K562 (cell line): ENCODE results near the gene HADH. TPM values are rescaled to one million over a fixed set of nuclear protein-coding genes. Genes with fewer than 3 reads are reported as not detected.

ENCODE experiments used
- ATAC-seq: fragments of 200-7000 bp; cut with Tn5 transposase; 3 replicates; pipeline ENCODE4 v1.9.1; 2020; ENCODE audit warnings: moderate library complexity
- BruUV-seq: library from RNA; stranded (reverse); fragments of 400-500 nt; replicated peaks from 2 replicates; lab custom pipeline; 2021; lab: Mats Ljungman, UMichigan
- CTCF ChIA-PET: fragments of 300-600 bp; formaldehyde crosslinking; extraction: SDS; loops from one replicate; lab custom pipeline; 2021; ENCODE audit warnings: low intra/inter-chr PET ratio; lab: Yijun Ruan, JAX
- POLR2A ChIA-PET: fragments of 300-600, 350-650 bp; sonication (Branson Sonifier 250); formaldehyde crosslinking; extraction: SDS; loops from one replicate; lab custom pipeline; 2021; ENCODE audit warnings: antibody characterized with exemption, inconsistent platforms; lab: Yijun Ruan, JAX
- DNase-seq, 4 experiments: peaks; one replicate each; pipeline versions ENCODE4 v3.0.0 to v3.0.0-alpha.2; 2011 to 2018; ENCODE audit warnings: low spot score in 3 of 4, mixed read lengths in 3 of 4; ENCODE audit errors: extremely low read depth in 1 of 4
- FAIRE-seq: peaks from 2 replicates; lab custom pipeline; 2011; peaks lifted over from hg19 to GRCh38; lab: Jason Lieb, UNC
- H2AFZ ChIP-seq: 2 replicates; pipeline ENCODE4 v1.6.0; 2011; ENCODE audit warnings: low read depth, low read length, control low read depth, inconsistent platforms
- H3K27ac ChIP-seq: fragments of 200-600 bp; 3 replicates; pipeline ENCODE4 v1.8.0; 2011; ENCODE audit warnings: low read depth, mild to moderate bottlenecking, control low read depth, inconsistent platforms, low read length, moderate library complexity, mixed read lengths; ENCODE audit errors: extremely low read depth
- H3K27me3 ChIP-seq, 2 experiments: fragments of 300-600 bp in 1 of 2; 2 replicates in 1 of 2; 3 replicates in 1 of 2; pipeline versions ENCODE4 v1.6.0 to v1.8.0; 2011; ENCODE audit warnings: inconsistent platforms in 2 of 2, low read length in 2 of 2, mild to moderate bottlenecking in 1 of 2, mixed read lengths in 1 of 2, moderate library complexity in 1 of 2; ENCODE audit not compliant: control insufficient read depth in 2 of 2, insufficient read depth in 2 of 2
- H3K36me3 ChIP-seq: fragments of 300-600 bp; 3 replicates; pipeline ENCODE4 v1.8.0; 2011; ENCODE audit warnings: mild to moderate bottlenecking, low read length, inconsistent platforms; ENCODE audit not compliant: control insufficient read depth, insufficient read depth
- H3K4me1 ChIP-seq, 2 experiments: fragments of 200-600 bp in 1 of 2; replicated peaks in 1 of 2; 2 replicates in 1 of 2; 3 replicates in 1 of 2; pipeline versions ENCODE4 v1.5.1 to v1.8.0; 2011; ENCODE audit warnings: inconsistent platforms in 2 of 2, low read length in 2 of 2, mild to moderate bottlenecking in 1 of 2, mixed read lengths in 1 of 2, moderate library complexity in 1 of 2; ENCODE audit not compliant: control insufficient read depth in 2 of 2, insufficient read depth in 2 of 2
- H3K4me2 ChIP-seq: 2 replicates; pipeline ENCODE4 v1.6.1; 2011; ENCODE audit warnings: low read length, control low read depth, inconsistent platforms, mixed read lengths; ENCODE audit not compliant: insufficient read depth
- H3K4me3 ChIP-seq: fragments of 200-600 bp; sonication (generic), shearing (Covaris generic); 2 replicates; pipeline ENCODE4 v1.5.1; 2016; ENCODE audit warnings: control low read depth, inconsistent platforms
- H3K79me2 ChIP-seq: fragments of 200-600 bp; 3 replicates; pipeline ENCODE4 v1.8.0; 2011; ENCODE audit warnings: low read length, inconsistent platforms; ENCODE audit not compliant: control insufficient read depth, insufficient read depth
- H3K9ac ChIP-seq, 2 experiments: 2 replicates each; pipeline versions ENCODE4 v1.6.0 to v1.6.1; 2011; ENCODE audit warnings: low read depth in 2 of 2, low read length in 2 of 2, control low read depth in 1 of 2, inconsistent platforms in 1 of 2, mild to moderate bottlenecking in 1 of 2, mixed read lengths in 1 of 2; ENCODE audit not compliant: insufficient read depth in 1 of 2
- H3K9me1 ChIP-seq: one replicate; pipeline ENCODE4 v1.6.0; 2011; ENCODE audit warnings: inconsistent platforms, mild to moderate bottlenecking, low read length, moderate library complexity; ENCODE audit not compliant: control insufficient read depth, insufficient read depth
- H3K9me3 ChIP-seq: replicated peaks from 2 replicates; pipeline ENCODE4 v1.5.1; 2011; ENCODE audit warnings: low read depth, low read length, inconsistent platforms; ENCODE audit not compliant: control insufficient read depth, insufficient read depth
- H4K20me1 ChIP-seq: replicated peaks from 2 replicates; pipeline ENCODE4 v1.6.1; 2011; ENCODE audit warnings: low read length, inconsistent platforms, mixed read lengths; ENCODE audit not compliant: control insufficient read depth, insufficient read depth
- ARID1B ChIP-seq: fragments of 450-650 bp; IDR thresholded peaks from 2 replicates; pipeline ENCODE4 v1.6.1; 2016; ENCODE audit warnings: antibody characterized with exemption, mild to moderate bottlenecking, inconsistent platforms
- BHLHE40 ChIP-seq: IDR thresholded peaks from 2 replicates; pipeline ENCODE4 v1.6.1; 2011; ENCODE audit warnings: low read length, improper control_type of control experiment
- CEBPB ChIP-seq: fragments of 450-650 bp; IDR thresholded peaks from 2 replicates; pipeline ENCODE4 v1.6.1; 2016; ENCODE audit warnings: missing genetic modification characterization, missing compliant biosample characterization
- CEBPG ChIP-seq, 3 experiments: fragments of 200-800 bp in 1 of 3; sonication (Bioruptor generic) in 1 of 3; sonication (generic) in 1 of 3; formaldehyde crosslinking in 1 of 3; IDR thresholded peaks in 2 of 3; conservative IDR thresholded peaks in 1 of 3; 2 replicates each; pipeline versions ENCODE4 v1.6.1 to v1.8.0; 2016 to 2022; ENCODE audit warnings: missing compliant biosample characterization in 2 of 3, missing genetic modification characterization in 2 of 3, mild to moderate bottlenecking in 1 of 3, missing genetic modification reagents in 1 of 3
- CREB1 ChIP-seq, 2 experiments: sonication (generic) in 1 of 2; formaldehyde crosslinking in 1 of 2; IDR thresholded peaks; 2 replicates each; pipeline versions ENCODE4 v1.6.1 to v1.8.0; 2012 to 2022; ENCODE audit warnings: inconsistent platforms in 1 of 2, mild to moderate bottlenecking in 1 of 2, missing genetic modification reagents in 1 of 2, moderate library complexity in 1 of 2
- HMGN3 ChIP-seq: IDR thresholded peaks from 2 replicates; pipeline ENCODE4 v1.6.1; 2011; ENCODE audit warnings: borderline replicate concordance, low read depth, mild to moderate bottlenecking, mixed read lengths, low read length; ENCODE audit not compliant: insufficient read length; ENCODE audit errors: extremely low read depth
- MIER1 ChIP-seq: fragments of 450-650 bp; IDR thresholded peaks from 2 replicates; pipeline ENCODE4 v1.6.1; 2016; ENCODE audit warnings: antibody characterized with exemption, mild to moderate bottlenecking, low read depth
- NRF1 ChIP-seq, 2 experiments: fragments of 450-650 bp; IDR thresholded peaks in 1 of 2; conservative IDR thresholded peaks in 1 of 2; 2 replicates each; pipeline ENCODE4 v1.6.1; 2014; ENCODE audit warnings: mild to moderate bottlenecking in 2 of 2
- POLR2H ChIP-seq: IDR thresholded peaks from 2 replicates; pipeline ENCODE4 v1.6.1; 2016; ENCODE audit warnings: missing genetic modification characterization, low read depth, mild to moderate bottlenecking, control low read depth, missing compliant biosample characterization, moderate library complexity
- RFX7 ChIP-seq: fragments of 250-450 bp; sonication (Bioruptor Pico); IDR thresholded peaks from 2 replicates; pipeline ENCODE4 v1.5.1; 2021; ENCODE audit warnings: mild to moderate bottlenecking
- SP1 ChIP-seq: sonication (generic); formaldehyde crosslinking; IDR thresholded peaks from 2 replicates; pipeline ENCODE4 v1.8.1; 2022; ENCODE audit warnings: mild to moderate bottlenecking, missing genetic modification reagents
- THRB ChIP-seq: fragments of 450-650 bp; formaldehyde crosslinking; conservative IDR thresholded peaks from 2 replicates; pipeline ENCODE4 v1.4.0; 2022; ENCODE audit warnings: mild to moderate bottlenecking, missing genetic modification characterization
- TRIM24 ChIP-seq, 2 experiments: fragments of 450-650 bp; IDR thresholded peaks; 2 replicates each; pipeline ENCODE4 v1.6.1; 2016
- WGBS: fragments of 100-300 bp; shearing (Covaris generic); methylation state at CpG from one replicate; pipeline ENCODE4 v1.1.6; 2016; ENCODE audit warnings: low coverage, mixed read lengths; ENCODE audit not compliant: insufficient coverage; ENCODE audit errors: missing lambda C conversion rate; 5-methylcytosine and 5-hydroxymethylcytosine counted together
- in situ Hi-C: fragments of 300-500 bp; cut with MboI; formaldehyde crosslinking; loops from 4 replicates; pipeline ENCODE4 v1.15.0; 2018; ENCODE audit warnings: inconsistent platforms, mixed read lengths
- intact Hi-C: fragments of 100-400 bp; cut with micrococcal nuclease; formaldehyde crosslinking; loops from 2 replicates; pipeline ENCODE4 v1.14.2; 2022
- polyA plus RNA-seq, 8 experiments: library from polyadenylated mRNA; depleted of rRNA in 4 of 8; stranded (reverse) in 5 of 8; unstranded in 3 of 8; fragments of >200 nt; fragmentation: Nextera tagmentation in 2 of 8; fragmentation: Illumina TruSeq in 1 of 8; extraction: Ambion mirVana in 2 of 8; extraction: Trizol in 1 of 8; gene quantifications; 2 replicates each; pipeline versions ENCODE4 v1.2.1 to v1.2.3, GENCODE V29; 2011 to 2014; ENCODE audit warnings: inconsistent platforms in 1 of 8, missing spikeins in 1 of 8
- total RNA-seq, 7 experiments: library from RNA; depleted of rRNA in 6 of 7; stranded (reverse); fragments of >200 nt in 6 of 7; fragmentation: Illumina TruSeq in 2 of 7; extraction: Trizol in 2 of 7; gene quantifications; 2 replicates each; pipeline versions ENCODE4 v1.2.1 to v1.2.3, GENCODE V29; 2011 to 2021; ENCODE audit warnings: low replicate concordance in 1 of 7
- TF ChIP-seq, protein P1 (sequence below), 2 experiments: fragments of 450-650 bp in 1 of 2; sonication (generic) in 1 of 2; formaldehyde crosslinking in 1 of 2; IDR thresholded peaks in 1 of 2; conservative IDR thresholded peaks in 1 of 2; 2 replicates each; pipeline versions ENCODE4 v1.6.1 to v1.8.1; 2016 to 2023; ENCODE audit warnings: mild to moderate bottlenecking in 2 of 2, moderate library complexity in 2 of 2, inconsistent platforms in 1 of 2, missing genetic modification reagents in 1 of 2

HADH gene
- total and polyA plus RNA-seq, 9 of the 15 experiments (the other 6 are each of a cell fraction or from before 2014, with no cell fraction given) = 9.4 to 73.3 (median 32.8) TPM

DNA sequence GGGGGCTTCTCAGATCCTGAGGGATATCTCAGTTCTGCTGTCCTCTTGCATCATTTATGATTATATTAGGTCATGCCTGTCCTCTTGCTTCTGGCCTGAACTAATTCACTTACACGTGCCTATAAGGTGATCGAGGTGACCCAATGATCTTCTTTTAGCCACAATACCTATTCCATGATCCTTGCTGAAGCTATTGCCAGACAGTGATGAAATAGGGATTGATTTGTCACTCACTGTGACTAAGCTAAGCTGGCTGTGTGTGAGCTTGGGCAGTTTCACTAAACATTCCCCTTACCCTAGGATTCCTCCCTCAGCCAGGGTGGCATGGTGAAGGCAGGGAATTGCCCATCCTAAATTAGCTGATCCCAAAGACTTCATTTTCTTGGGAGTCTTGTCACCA lies 19.0 kb downstream of the HADH start:
- FAIRE-seq = no peak
- CTCF ChIA-PET = no interaction called here
- intact Hi-C loops = no loop called here

More for the DNA sequence above, 19.0 kb downstream of the HADH start:
- no peaks in the 10 kb centered on the region for H3K9me1 ChIP-seq
- peak; percentile 86 for TF ChIP-seq CEBPG (CRISPR knock-in tag; IDR thresholded peaks at IDR 0.05)
- TF ChIP-seq CEBPG (tag; conservative IDR thresholded peaks at IDR 0.05 in 1 of 2, IDR thresholded peaks at IDR 0.05 in 1 of 2) = peak; percentile 73 to 93
- peak; percentile 57 for TF ChIP-seq CEBPB (tag)
- TF ChIP-seq NRF1 (conservative IDR thresholded peaks at IDR 0.05 in 1 of 2, IDR thresholded peaks at IDR 0.05 in 1 of 2) = no peak
- TF ChIP-seq POLR2H (tag) = no peak
- no peak for TF ChIP-seq HMGN3
- TF ChIP-seq, protein P1, sequence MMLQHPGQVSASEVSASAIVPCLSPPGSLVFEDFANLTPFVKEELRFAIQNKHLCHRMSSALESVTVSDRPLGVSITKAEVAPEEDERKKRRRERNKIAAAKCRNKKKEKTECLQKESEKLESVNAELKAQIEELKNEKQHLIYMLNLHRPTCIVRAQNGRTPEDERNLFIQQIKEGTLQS (IDR thresholded peaks at IDR 0.05) = peak; percentile 90
- TF ChIP-seq, protein P1 (CRISPR knock-in tag; conservative IDR thresholded peaks at IDR 0.05) = no peak
- TF ChIP-seq THRB (CRISPR knock-in tag) = no peak
- no peak for TF ChIP-seq MIER1
- TF ChIP-seq BHLHE40 = peak; percentile 47; the same call in 1 of the 2 replicates
- peak; percentile 77 to 79; a peak in 3 of 4 replicates for TF ChIP-seq TRIM24 (IDR thresholded peaks at IDR 0.05)
- TF ChIP-seq RFX7 (CRISPR knock-in tag) = no peak
- TF ChIP-seq CREB1 (IDR thresholded peaks at IDR 0.05) = no peak
- TF ChIP-seq CREB1 (CRISPR knock-in tag; IDR thresholded peaks at IDR 0.05) = 0 out of 2 replicates have a peak, but pooled peaks have one; percentile 14
- no peak for TF ChIP-seq SP1 (CRISPR knock-in tag)
- TF ChIP-seq ARID1B = no peak
- no peak for DNase-seq
- ATAC-seq = peak; percentile 25; the same call in 1 of the 3 replicates
- H3K4me2 ChIP-seq = no peak overlapping the region
- H2AFZ ChIP-seq = no peak overlapping the region
- POLR2A ChIA-PET = interaction anchor here (0.6 kb wide), 1 partner anchor 10 kb away, joined by 3 read pairs; no protein-coding TSS in a partner anchor
- no peak overlapping the region for H3K9ac ChIP-seq
- no TSS peak for BruUV-seq
- peaks cover 4 to 11% of the 10 kb centered on the region in 2 experiments; a peak in 3 of 5 replicates for H3K4me1 ChIP-seq
- H3K4me3 ChIP-seq = no peak overlapping the region
- no peaks in the 10 kb centered on the region for H3K9me3 ChIP-seq
- in situ Hi-C loops = no loop called here
- peaks cover 13% of the 10 kb centered on the region; the same call in 2 of the 3 replicates for H3K36me3 ChIP-seq
- 0 out of 3 replicates have a peak, but pooled peaks cover 5% of the 10 kb centered on the region for H3K79me2 ChIP-seq
- WGBS = 43% methylated on average over 2 of the region's 2 CpGs
- H3K27me3 ChIP-seq = no peaks in the 10 kb centered on the region
- no peaks in the 10 kb centered on the region for H4K20me1 ChIP-seq
- H3K27ac ChIP-seq = no peak overlapping the region
